Transverse colon (tissue), 3 donors: Measurements from ENCODE around the gene HSD17B11.

Experiments
- CTCF ChIP-seq, 5 experiments: fragments of 200-600 bp in 3 of 5; fragments of 450-650 bp in 2 of 5; sonication (generic) in 3 of 5; IDR thresholded peaks; 1 replicate in 2 of 5; 2 replicates in 3 of 5; pipeline ENCODE4 v1.5.1; 2016 to 2017; ENCODE audit warnings: antibody characterized with exemption in 5 of 5, inconsistent platforms in 3 of 5, mild to moderate bottlenecking in 2 of 5, moderate library complexity in 1 of 5
- EP300 ChIP-seq: sonication (generic); formaldehyde crosslinking; IDR thresholded peaks from one replicate; pipeline ENCODE4 v1.6.1; 2017; ENCODE audit warnings: antibody characterized with exemption, low read depth

- TF ChIP-seq CTCF (IDR thresholded peaks at IDR 0.05) (no peak), EP300 (no peak)
Observed at GRCh38 chr4:87316961-87317360, 74.0 kb downstream of the HSD17B11 start.
